GM23338 (cell line): ENCODE results near the gene SMIM35.

Source experiments
- CREB1 ChIP-seq: fragments of 250-450 bp; sonication (Bioruptor Pico); IDR thresholded peaks from 2 replicates; pipeline ENCODE4 v1.5.0; 2020; ENCODE audit warnings: low read depth, mild to moderate bottlenecking, moderate library complexity
- CTCF ChIP-seq, 2 experiments: fragments of 200-600 bp in 1 of 2; sonication (generic) in 1 of 2; conservative IDR thresholded peaks; 2 replicates each; pipeline versions ENCODE4 v1.5.1 to v1.6.1; 2016 to 2017; ENCODE audit warnings: antibody characterized with exemption in 2 of 2, low read depth in 2 of 2, mild to moderate bottlenecking in 2 of 2, moderate library complexity in 1 of 2
- EZH2 ChIP-seq: fragments of 200-600 bp; sonication (generic); IDR thresholded peaks from one replicate; pipeline ENCODE4 v1.8.0; 2017; ENCODE audit warnings: antibody characterized with exemption, mild to moderate bottlenecking, low read depth; ENCODE audit not compliant: unreplicated experiment
- EZH2phosphoT487 ChIP-seq: fragments of 200-600 bp; sonication (generic); IDR thresholded peaks from one replicate; pipeline ENCODE4 v1.8.1; 2018; ENCODE audit warnings: antibody characterized with exemption; ENCODE audit not compliant: unreplicated experiment
- JUNB ChIP-seq: IDR thresholded peaks from one replicate; pipeline ENCODE4 v1.6.1; 2016; ENCODE audit warnings: antibody characterized with exemption; ENCODE audit not compliant: unreplicated experiment
- POLR2AphosphoS5 ChIP-seq: IDR thresholded peaks from 2 replicates; pipeline ENCODE4 v1.6.1; 2016; ENCODE audit warnings: antibody characterized with exemption, low read depth
- REST ChIP-seq: IDR thresholded peaks from one replicate; pipeline ENCODE4 v1.6.1; 2018; ENCODE audit warnings: antibody characterized with exemption; ENCODE audit not compliant: unreplicated experiment
- ZNF331 ChIP-seq: fragments of 250-450 bp; sonication (Bioruptor Pico); IDR thresholded peaks from 2 replicates; pipeline ENCODE4 v1.5.0; 2020; ENCODE audit warnings: low read depth, mild to moderate bottlenecking, moderate library complexity

- no peak for TF ChIP-seq EZH2
- TF ChIP-seq CTCF (conservative IDR thresholded peaks at IDR 0.05; ENCODE audit: low read depth in 2 of 2): no peak
- no peak for TF ChIP-seq CREB1 (CRISPR knock-in tag)
- TF ChIP-seq REST: no peak
- no peak for TF ChIP-seq ZNF331 (CRISPR knock-in tag)
- TF ChIP-seq POLR2AphosphoS5: no peak
- no peak for TF ChIP-seq EZH2phosphoT487
- no peak for TF ChIP-seq JUNB
These were observed 90.7 kb downstream of the SMIM35 start for GRCh38 chr11:117996058-117996457.
